Activated CD8-positive, alpha-beta memory T cell treated with anti-CD3 and anti-CD28 coated beads, Interleukin-2, amount 50 U/mL, for 48 hours (primary cell): ENCODE results near the gene SERPINE2.

Source experiments
- DNase-seq: peaks from one replicate; pipeline ENCODE4 v3.0.0-alpha.2; 2020

The SERPINE2 gene

DNA sequence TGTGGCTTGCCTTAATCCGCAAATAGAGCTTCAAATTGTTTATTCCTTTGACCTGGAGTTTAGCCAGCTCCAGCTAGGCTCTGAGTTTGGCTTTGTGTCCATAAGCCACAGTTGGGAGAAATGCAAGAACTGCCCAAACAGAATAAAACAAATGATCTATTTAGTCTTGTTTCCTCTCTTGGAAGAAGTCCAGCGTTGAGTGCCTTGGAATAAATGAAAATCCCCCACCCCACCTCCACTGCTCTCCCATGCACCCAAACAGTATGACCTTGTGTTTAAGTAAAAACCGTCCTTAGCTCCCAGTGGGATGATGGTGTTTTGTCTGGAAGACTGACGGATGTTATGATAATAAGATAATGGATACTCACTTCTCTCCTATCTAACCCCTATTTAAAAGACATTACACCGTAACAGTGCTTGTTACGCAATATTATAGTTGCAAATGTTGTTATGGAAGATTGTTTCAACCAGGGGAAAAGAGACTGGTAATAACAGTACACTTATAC is 3.2 kb upstream of the SERPINE2 start:
- no peak for DNase-seq

GRCh38 chr2:224041554-224041953 is 2.5 kb upstream of the SERPINE2 start:
- DNase-seq: no peak

GRCh38 chr2:224040753-224041152 is 1.7 kb upstream of the SERPINE2 start:
- no peak for DNase-seq

DNA sequence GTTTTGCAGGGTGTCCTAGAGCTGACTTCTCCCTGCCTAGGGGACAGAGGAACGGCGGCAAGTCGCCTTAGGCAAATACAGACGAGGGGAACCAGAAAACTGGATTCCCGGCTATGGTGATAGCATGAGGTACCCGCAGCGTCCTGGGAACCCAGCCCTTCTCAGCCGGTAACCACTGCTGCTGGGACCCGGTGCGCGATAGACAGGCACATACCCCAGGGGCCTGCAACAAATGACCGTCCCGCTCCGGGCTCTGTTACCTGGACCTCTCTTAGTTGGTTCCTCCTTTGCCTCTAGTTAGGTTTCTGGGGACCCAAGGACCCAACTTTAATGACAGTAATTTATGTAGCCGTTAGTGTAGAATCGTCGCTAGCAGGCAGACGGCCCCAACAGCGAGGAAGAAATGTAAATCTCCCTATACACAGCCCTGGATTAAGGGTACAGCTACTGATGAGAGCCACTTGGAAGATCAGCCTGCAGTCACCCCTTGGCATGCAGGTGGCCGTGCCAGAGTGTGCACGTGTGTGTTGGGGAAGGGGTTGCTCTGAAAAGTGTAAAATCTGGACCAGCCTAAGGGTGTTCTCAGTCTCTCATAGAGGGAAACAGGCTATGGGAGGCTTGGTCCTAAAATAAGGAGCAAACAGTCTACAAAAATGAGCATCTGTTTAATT is 819 bp upstream of the SERPINE2 start:
- no peak for DNase-seq

- no peak for DNase-seq
Observed at GRCh38 chr2:224038830-224039079, 331 bp downstream of the SERPINE2 start.

- peak; percentile 75 for DNase-seq
Observed at GRCh38 chr2:224038049-224038829, 847 bp downstream of the SERPINE2 start.

DNA sequence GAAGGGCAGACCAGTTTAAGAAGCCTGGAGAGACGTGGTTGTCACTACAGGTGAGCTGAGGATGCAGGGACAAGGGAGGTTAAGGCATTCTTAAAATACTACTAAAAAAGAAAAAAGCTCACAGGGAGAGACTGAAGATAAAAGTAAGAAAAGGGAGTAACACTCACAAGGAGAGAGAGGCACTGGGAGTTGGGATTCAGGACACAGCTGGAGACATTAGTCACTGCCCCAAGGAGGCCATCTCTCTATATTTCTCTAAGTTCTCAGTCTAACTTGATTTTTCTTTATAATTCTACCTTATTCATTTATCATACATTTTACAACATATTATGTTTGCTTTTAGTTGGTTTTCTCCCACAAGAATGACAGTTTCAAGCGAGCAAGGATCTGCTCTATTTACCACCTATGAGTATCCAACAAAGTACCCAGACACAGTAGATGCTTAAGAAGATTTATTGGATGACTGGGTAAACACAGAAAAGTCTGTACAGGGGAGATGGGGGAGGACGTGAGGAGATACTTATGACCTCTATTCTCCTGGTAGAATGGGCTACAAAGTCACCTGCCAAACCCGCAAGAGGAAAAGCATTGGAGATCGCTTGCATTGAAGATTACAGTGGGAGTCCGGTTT is 2.2 kb downstream of the SERPINE2 start:
- DNase-seq: no peak

DNA sequence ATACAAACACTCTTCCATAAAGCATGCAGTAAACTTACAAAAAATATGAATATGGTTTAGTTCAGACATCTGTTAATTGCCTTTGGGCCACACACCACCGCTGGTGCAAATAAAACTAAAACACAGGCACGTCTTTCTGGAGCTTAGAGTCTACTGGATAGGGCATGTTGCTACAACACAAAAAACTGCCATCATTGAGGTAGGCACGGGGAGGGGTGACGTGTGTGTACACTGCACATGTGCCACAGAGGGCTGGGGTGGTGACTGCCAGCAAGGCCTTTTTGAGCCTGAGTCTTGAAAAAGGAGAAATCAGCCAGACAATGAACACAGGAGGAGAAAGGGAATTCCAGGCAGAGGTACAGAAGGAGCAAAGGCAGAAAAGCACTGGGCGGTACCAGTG is 5.1 kb downstream of the SERPINE2 start:
- no peak for DNase-seq

DNA sequence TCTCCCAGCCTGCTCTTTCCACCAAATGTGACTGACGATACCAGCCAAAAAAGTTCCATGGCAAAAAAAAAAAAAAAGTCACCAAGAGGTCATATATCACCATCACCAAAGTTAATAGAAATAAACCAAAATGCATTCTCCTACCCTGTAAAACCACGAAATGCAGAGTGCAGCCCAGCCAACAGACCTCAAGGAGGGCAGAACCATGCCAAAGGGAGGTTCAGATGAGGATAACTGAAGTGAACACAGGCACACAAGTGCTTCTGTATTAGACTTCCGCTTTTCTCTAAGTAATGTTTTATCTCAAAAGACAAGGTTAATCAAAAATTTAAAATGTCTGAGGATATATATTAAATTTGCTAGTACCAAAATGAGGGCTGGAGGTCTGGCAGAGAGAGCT is 5.5 kb downstream of the SERPINE2 start:
- DNase-seq: no peak

DNA sequence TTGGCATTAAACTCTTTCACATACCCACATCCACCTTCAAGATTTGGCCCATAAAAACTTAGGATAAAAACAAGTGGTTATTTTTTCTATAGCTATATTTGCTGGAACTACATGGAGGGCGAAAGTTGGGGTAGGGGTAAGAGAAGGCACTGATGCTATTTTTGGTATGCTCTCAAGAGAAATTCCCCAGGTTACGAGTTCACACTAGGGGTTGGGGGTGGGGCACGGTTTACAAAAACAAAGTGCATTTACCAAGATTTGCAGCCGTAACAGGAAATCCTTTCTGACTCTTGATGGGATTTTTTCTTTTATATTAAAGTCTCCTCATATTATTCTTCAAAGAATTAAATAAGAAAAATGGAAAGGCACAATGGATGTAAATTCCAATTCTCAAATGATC is 6.8 kb downstream of the SERPINE2 start:
- no peak for DNase-seq

GRCh38 chr2:224031358-224031970 is 7.6 kb downstream of the SERPINE2 start:
- DNase-seq: no peak

DNA sequence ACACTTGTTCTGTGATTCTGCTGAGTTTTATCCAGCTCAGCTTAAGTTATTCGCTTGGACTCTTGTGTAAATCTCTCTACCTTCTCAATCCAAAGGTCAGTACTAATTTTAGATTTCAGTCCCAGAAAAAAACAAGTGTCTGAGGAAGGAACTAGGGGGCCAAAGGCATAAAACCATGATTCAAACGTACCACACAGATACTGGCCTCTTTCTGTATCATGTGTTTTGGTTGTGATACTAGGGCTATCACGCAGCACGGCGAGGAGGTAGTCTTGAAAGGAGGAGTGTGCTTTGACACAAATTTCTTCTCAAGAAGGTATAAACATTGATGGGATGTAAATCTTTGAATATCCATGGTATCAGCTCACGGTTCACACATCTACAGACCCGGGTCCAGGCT is 8.3 kb downstream of the SERPINE2 start:
- DNase-seq: no peak

GRCh38 chr2:224029876-224030275 is 9.2 kb downstream of the SERPINE2 start:
- DNase-seq: no peak

DNA sequence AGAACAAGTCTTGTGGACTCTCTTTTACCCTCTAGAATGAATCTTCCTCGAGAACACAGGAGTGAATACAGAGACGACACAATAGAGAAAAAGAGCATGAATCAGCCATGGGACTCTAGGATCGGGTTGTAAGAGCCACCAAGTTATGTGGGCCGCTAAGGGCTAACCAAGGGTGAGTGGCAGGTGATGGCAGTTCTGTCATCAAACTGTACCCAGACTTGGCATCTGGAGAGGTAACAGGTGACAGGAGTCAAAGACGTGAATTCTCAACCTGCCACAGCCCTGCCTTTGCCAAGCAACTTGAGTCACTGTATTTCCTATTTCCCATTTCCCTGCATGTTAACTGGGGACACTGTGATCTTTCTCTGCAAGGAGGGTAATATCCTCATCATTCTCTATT is 11.2 kb downstream of the SERPINE2 start:
- DNase-seq: no peak

DNA sequence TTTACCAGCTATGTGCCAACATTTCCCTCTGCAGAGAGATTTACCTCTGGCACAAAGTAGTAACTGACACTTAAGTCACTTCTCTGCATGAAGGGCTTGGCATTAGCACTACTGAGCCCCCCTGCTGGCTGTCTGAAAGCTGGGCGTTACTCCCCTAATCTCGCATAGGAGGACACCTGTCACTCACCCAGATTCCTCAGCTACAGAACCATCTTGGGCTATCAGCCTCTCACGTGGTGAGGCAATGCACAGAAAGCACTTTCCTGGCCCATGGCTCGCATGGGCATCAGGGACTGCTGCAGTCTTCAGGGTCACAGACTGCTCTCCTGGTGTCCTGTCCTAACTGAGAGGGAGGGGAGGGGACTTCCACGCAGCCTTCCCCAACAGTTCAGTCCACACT is 12.0 kb downstream of the SERPINE2 start:
- no peak for DNase-seq

- DNase-seq: peak; percentile 59
Observed at GRCh38 chr2:224025874-224026273, 13.2 kb downstream of the SERPINE2 start.

- no peak for DNase-seq
Observed at GRCh38 chr2:224024270-224024669, 14.8 kb downstream of the SERPINE2 start.

- DNase-seq: no peak
Observed at GRCh38 chr2:224023188-224023587, 15.9 kb downstream of the SERPINE2 start.

DNA sequence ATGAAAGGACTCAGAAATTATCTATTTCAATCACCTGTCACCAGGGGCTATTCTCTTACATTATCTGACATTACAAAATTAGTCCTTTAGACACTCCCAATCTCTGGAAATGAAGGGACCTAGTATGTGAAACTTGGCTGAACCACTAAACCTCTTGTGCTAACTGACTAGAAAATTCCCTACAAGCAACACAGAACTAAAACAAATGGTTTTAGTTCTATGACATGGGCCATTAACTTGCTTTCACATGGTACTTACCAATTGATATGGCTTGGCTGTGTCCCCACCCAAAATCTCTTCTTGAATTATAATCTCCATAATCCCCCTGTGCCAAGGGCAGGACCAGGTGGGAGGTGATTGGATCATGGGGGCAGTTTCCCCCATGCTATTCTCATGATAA is 16.6 kb downstream of the SERPINE2 start:
- no peak for DNase-seq

DNA sequence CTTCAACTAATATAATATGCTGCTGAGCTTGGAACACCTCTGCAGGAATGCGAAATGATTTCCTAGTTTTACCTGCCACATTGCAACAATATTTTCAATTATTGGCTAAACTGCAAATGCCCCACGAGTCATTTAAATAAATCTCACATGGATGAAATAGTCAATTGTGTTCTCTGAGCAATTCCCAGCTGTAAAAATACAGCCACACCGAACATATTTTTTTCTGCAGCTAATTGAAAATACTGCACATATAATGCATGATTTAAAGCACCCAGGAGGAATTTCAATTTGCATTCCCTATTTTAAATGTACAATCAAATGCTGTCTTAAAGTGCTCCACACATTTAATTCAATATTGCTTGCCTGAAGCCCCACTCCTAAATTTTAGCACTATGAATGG is 18.6 kb downstream of the SERPINE2 start:
- DNase-seq: no peak

DNA sequence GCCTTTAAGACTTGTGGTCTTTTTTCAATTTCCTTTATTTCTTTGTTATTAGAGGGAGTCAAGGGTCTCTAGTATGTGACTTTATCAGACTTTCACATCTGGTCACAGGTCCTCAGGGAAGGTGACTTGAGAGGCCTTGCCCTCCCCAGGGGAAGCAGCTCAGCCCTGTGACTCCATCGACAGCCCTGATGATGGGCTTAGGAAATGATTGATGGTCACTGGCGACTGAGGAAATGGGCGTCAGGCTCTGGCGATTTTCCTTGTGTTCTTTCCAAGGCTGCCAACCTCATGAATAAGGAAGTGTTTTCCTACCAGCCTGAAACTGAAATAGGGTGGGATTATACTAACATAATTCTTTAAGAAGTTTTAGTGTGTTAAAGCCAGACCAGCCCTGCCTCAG is 21.1 kb downstream of the SERPINE2 start:
- DNase-seq: no peak

DNA sequence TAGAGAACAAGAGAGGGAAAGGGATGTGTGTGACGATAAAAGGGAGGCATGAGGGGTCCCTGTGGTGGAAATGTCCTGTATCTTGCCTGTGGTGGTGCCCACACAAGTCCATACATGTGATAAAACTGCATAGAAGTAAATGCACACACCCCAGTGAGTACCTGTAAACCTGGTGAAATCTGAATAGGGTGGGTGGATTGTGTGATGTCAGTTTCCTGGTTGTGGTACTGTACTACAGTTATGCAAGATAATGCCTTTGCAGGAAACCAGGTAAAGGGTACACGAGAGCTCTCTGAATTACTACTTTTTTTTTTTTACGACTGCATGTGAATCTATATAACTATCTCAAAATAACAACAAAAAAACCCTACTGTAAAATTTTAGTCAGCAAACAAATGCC is 22.1 kb downstream of the SERPINE2 start:
- no peak for DNase-seq

GRCh38 chr2:224014336-224014735 is 24.8 kb downstream of the SERPINE2 start:
- DNase-seq: no peak

DNA sequence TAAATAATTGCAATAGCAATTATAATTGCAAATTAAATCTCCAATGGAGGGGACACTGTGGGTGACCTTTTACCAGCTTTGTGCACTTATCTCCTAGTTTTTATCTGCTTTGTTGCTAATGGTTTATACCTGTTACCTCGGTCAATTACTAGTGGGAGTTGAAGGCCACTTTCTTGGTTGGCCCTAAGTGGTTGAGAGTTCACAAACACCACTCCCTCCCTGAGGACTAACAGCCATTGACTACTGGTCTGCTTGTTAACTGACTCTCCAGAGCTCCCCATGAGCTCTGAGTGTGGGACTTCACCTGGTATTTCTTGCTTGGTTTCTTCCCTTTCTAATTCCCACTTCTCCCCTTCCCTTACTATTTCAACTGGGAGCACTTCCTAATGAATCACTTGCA is 27.2 kb downstream of the SERPINE2 start:
- DNase-seq: no peak
